DOHH2 (cell line): Measurements from ENCODE around the gene BCAR3.

Source experiments
- H3F3A ChIP-seq: fragments of 200-600 bp; sonication (generic), shearing (Covaris generic); 2 replicates; pipeline ENCODE4 v1.6.0; 2016; ENCODE audit warnings: antibody characterized with exemption, mild to moderate bottlenecking; ENCODE audit not compliant: control insufficient read depth, insufficient read depth
- H3K27ac ChIP-seq: fragments of 200-600 bp; sonication (generic); 2 replicates; pipeline ENCODE4 v1.5.1; 2014; ENCODE audit warnings: low read depth, mild to moderate bottlenecking, low read length, moderate library complexity
- H3K27me3 ChIP-seq: fragments of 200-600 bp; sonication (generic); 2 replicates; pipeline ENCODE4 v1.6.1; 2014; ENCODE audit warnings: mild to moderate bottlenecking, low read length, mixed read lengths; ENCODE audit not compliant: control insufficient read depth
- H3K36me3 ChIP-seq: fragments of 200-600 bp; sonication (generic); 2 replicates; pipeline ENCODE4 v1.6.1; 2014; ENCODE audit warnings: mild to moderate bottlenecking, low read length, moderate library complexity, mixed read lengths; ENCODE audit not compliant: control insufficient read depth
- H3K4me1 ChIP-seq: fragments of 200-600 bp; sonication (generic); 2 replicates; pipeline ENCODE4 v1.6.1; 2014; ENCODE audit warnings: mild to moderate bottlenecking, low read length, mixed read lengths; ENCODE audit not compliant: control insufficient read depth
- H3K4me2 ChIP-seq: fragments of 200-600 bp; sonication (generic); 2 replicates; pipeline ENCODE4 v1.6.0; 2014; ENCODE audit warnings: mild to moderate bottlenecking, low read length, moderate library complexity
- H3K4me3 ChIP-seq: fragments of 200-600 bp; sonication (generic); 2 replicates; pipeline ENCODE4 v1.5.1; 2014; ENCODE audit warnings: mild to moderate bottlenecking, low read length, mixed read lengths
- H3K79me2 ChIP-seq: fragments of 200-600 bp; sonication (generic); 2 replicates; pipeline ENCODE4 v1.6.1; 2014; ENCODE audit warnings: mild to moderate bottlenecking, low read length, mixed read lengths; ENCODE audit not compliant: control insufficient read depth
- H3K9me2 ChIP-seq: fragments of 200-600 bp; sonication (generic); replicated peaks from 2 replicates; pipeline ENCODE4 v1.6.1; 2014; ENCODE audit warnings: mild to moderate bottlenecking, low read length, mixed read lengths; ENCODE audit not compliant: control insufficient read depth
- H3K9me3 ChIP-seq: fragments of 200-600 bp; sonication (generic); 2 replicates; pipeline ENCODE4 v1.6.1; 2014; ENCODE audit warnings: antibody characterized with exemption, low read length, mixed read lengths; ENCODE audit not compliant: control insufficient read depth, insufficient read depth
- H4K20me1 ChIP-seq: fragments of 200-600 bp; sonication (generic); 2 replicates; pipeline ENCODE4 v1.6.0; 2014; ENCODE audit warnings: low read depth, mild to moderate bottlenecking, antibody characterized with exemption, low read length, moderate library complexity; ENCODE audit not compliant: control insufficient read depth, insufficient read depth
- EZH2phosphoT487 ChIP-seq: fragments of 200-600 bp; sonication (generic); IDR thresholded peaks from 2 replicates; pipeline ENCODE4 v1.6.1; 2017; ENCODE audit warnings: borderline replicate concordance, mild to moderate bottlenecking, antibody characterized with exemption, low read length, moderate library complexity, mixed read lengths
- TF ChIP-seq, protein P1 (sequence below): fragments of 200-600 bp; sonication (generic); IDR thresholded peaks from one replicate; pipeline ENCODE4 v1.5.1; 2014; ENCODE audit warnings: antibody characterized with exemption, mild to moderate bottlenecking, low read depth, low read length; ENCODE audit not compliant: poor library complexity, severe bottlenecking

Gene BCAR3

DNA sequence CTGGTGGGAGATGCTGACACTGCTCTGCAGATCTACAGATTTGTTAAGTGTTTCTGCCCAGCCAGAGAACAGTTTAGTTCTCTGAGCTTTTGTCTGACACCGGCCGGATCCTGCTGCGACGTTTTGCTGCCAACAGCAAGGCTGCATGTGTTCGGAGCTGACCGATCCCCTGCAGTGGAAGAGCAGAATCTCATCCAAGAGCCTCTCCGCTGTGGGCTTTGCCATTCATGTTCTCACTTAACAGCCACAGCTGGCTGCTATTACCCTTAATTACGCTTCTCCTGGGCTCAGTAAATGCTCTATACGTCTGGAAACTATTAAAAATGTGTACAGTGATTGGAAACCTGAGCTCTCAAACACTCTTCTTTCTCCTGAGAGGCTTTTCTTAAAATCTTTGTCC, 105.3 kb downstream of the BCAR3 start:
- TF ChIP-seq EZH2phosphoT487, result no peak
- TF ChIP-seq, protein P1, sequence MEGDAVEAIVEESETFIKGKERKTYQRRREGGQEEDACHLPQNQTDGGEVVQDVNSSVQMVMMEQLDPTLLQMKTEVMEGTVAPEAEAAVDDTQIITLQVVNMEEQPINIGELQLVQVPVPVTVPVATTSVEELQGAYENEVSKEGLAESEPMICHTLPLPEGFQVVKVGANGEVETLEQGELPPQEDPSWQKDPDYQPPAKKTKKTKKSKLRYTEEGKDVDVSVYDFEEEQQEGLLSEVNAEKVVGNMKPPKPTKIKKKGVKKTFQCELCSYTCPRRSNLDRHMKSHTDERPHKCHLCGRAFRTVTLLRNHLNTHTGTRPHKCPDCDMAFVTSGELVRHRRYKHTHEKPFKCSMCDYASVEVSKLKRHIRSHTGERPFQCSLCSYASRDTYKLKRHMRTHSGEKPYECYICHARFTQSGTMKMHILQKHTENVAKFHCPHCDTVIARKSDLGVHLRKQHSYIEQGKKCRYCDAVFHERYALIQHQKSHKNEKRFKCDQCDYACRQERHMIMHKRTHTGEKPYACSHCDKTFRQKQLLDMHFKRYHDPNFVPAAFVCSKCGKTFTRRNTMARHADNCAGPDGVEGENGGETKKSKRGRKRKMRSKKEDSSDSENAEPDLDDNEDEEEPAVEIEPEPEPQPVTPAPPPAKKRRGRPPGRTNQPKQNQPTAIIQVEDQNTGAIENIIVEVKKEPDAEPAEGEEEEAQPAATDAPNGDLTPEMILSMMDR, result no peak
- H3F3A ChIP-seq, result no peaks in the 10 kb centered on the region
- H3K9me3 ChIP-seq, result no peaks in the 10 kb centered on the region
- no peaks in the 10 kb centered on the region for H3K4me1 ChIP-seq
- H3K4me2 ChIP-seq, result no peak overlapping the region
- peaks cover 91% of the 10 kb centered on the region for H3K36me3 ChIP-seq
- no peaks in the 10 kb centered on the region for H4K20me1 ChIP-seq
- H3K27ac ChIP-seq, result no peak overlapping the region
- no peaks in the 10 kb centered on the region; the same call in 1 of the 2 replicates for H3K79me2 ChIP-seq
- no peak overlapping the region for H3K4me3 ChIP-seq
- no peaks in the 10 kb centered on the region for H3K27me3 ChIP-seq
- H3K9me2 ChIP-seq, result no peaks in the 10 kb centered on the region

DNA sequence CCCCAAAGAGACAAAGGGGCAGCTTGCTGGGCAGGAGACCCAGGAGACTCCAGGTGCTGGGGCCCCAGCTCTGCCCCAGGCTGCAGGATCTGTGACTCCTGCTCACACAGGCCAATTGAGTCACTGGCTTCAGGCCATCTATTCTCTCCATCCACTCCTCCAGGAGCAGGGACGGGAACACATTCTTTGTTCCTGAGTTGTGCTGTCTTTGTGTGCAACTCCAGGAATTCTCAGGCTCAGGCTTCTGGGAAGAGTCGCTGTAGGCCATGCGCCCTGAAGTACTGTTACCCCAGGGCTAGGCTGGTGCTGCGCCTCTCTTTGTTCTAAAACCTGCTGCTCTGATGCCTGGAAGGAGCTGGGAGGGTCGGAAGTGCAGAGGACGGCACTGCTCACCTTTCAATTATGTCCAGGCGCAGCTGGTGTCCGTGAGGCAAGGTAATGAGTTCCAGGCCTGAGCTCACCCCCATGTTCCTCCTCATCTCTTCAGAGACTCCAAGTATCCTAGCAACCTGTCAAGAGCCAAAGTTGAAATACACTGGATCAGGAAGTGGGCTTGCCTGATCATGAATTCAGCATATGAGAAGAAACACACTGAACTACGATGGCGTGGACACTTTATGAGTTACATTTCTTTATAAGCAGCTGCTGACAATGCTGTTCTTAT, 105.9 kb downstream of the BCAR3 start:
- Histone ChIP-seq H3K4me2 (no peak overlapping the region), H3K9me2 (no peaks in the 10 kb centered on the region), H3K4me1 (no peaks in the 10 kb centered on the region), H3K27me3 (no peaks in the 10 kb centered on the region), H3K4me3 (no peak overlapping the region), H3F3A (no peaks in the 10 kb centered on the region), H4K20me1 (no peaks in the 10 kb centered on the region), H3K9me3 (no peaks in the 10 kb centered on the region), H3K27ac (no peak overlapping the region), H3K36me3 (peaks cover 92% of the 10 kb centered on the region), H3K79me2 (no peaks in the 10 kb centered on the region; the same call in 1 of the 2 replicates)
- TF ChIP-seq EZH2phosphoT487, result no peak
- TF ChIP-seq, protein P1, result no peak

- no peaks in the 10 kb centered on the region for H3K9me2 ChIP-seq
- H3K27ac ChIP-seq, result no peak overlapping the region
- peaks cover 92% of the 10 kb centered on the region for H3K36me3 ChIP-seq
- H4K20me1 ChIP-seq, result no peaks in the 10 kb centered on the region
- H3F3A ChIP-seq, result no peaks in the 10 kb centered on the region
- no peaks in the 10 kb centered on the region for H3K4me1 ChIP-seq
- no peak overlapping the region for H3K4me2 ChIP-seq
- H3K9me3 ChIP-seq, result no peaks in the 10 kb centered on the region
- no peaks in the 10 kb centered on the region for H3K27me3 ChIP-seq
- no peaks in the 10 kb centered on the region; the same call in 1 of the 2 replicates for H3K79me2 ChIP-seq
- TF ChIP-seq, protein P1, result no peak
- no peak for TF ChIP-seq EZH2phosphoT487
- H3K4me3 ChIP-seq, result no peak overlapping the region
Measured at GRCh38 chr1:93574991-93575390, 106.6 kb downstream of the BCAR3 start.
